MM.1S (cell line): ENCODE measurements around the gene BRIP1.

Experiments
- CTCF ChIP-seq: fragments of 300-600 bp; sonication (generic); IDR thresholded peaks from 2 replicates; pipeline ENCODE4 v1.5.1; 2016; ENCODE audit warnings: antibody characterized with exemption, low read length, mixed read lengths
- EZH2 ChIP-seq: fragments of 300-600 bp; sonication (generic); optimal IDR thresholded peaks from 2 replicates; pipeline ENCODE3; 2017; ENCODE audit warnings: low read depth, mild to moderate bottlenecking, antibody characterized with exemption, low read length, mixed read lengths
- EZH2phosphoT487 ChIP-seq: fragments of 300-600 bp; sonication (generic); IDR thresholded peaks from 2 replicates; pipeline ENCODE4 v1.6.1; 2018; ENCODE audit warnings: antibody characterized with exemption, low read length

DNA sequence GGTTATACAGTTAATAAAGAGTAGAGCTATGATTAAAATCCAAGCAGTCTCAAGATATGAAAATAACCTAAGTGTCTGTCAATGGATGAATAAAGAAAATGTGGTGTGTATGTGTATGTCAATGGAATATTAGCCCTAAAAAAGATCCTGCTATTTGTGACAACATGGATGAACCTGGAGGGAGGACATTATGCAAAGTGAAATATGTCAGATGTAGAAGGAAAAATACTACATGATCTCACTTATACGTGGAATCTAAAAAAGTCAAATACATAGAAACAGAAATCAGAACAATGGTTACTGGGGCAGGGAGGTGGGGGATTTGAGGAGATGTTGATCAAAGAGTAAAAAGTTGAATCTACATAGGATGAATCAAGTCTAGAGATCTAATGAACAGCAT, 20.4 kb downstream of the BRIP1 start:
- TF ChIP-seq CTCF (no peak), EZH2 (no peak), EZH2phosphoT487 (no peak)
